ENCODE data around the gene NOXO1. TPM values are rescaled to one million over a fixed set of nuclear protein-coding genes. Genes with fewer than 3 reads are reported as not detected.

NOXO1 gene
- total and polyA plus RNA-seq, 9 of the 15 experiments (the other 6 are each of a cell fraction or from before 2014, with no cell fraction given): not detected

- 0 out of 2 replicates have a peak, but pooled peaks have one; percentile 25 for TF ChIP-seq ZNF282 (CRISPR knock-in tag; IDR thresholded peaks at IDR 0.05)
- peak; percentile 67; the same call in 1 of the 2 replicates for TF ChIP-seq PHF8 (IDR thresholded peaks at IDR 0.05; ENCODE audit: borderline replicate concordance, low read length)
- 0 out of 2 replicates have a peak, but pooled peaks have one; percentile 2 for TF ChIP-seq ZBTB43 (CRISPR knock-in tag; IDR thresholded peaks at IDR 0.05)
- TF ChIP-seq ZKSCAN8 (CRISPR knock-in tag; IDR thresholded peaks at IDR 0.05): no peak
- no peak for TF ChIP-seq REST (IDR thresholded peaks at IDR 0.05; ENCODE audit: borderline replicate concordance)
- peak; percentile 44; the same call in 1 of the 2 replicates for TF ChIP-seq REST (CRISPR knock-in tag; IDR thresholded peaks at IDR 0.05; ENCODE audit: low read depth)
- 0 out of 4 replicates have a peak, but pooled peaks of 1 of the 2 experiments have one; percentile 68 for TF ChIP-seq SIN3A (IDR thresholded peaks at IDR 0.05; ENCODE audit: borderline replicate concordance in 2 of 2, control insufficient read depth in 1 of 2, low read depth in 2 of 2, low read length in 2 of 2)
- TF ChIP-seq ZNF263 (CRISPR knock-in tag; IDR thresholded peaks at IDR 0.05; ENCODE audit: borderline replicate concordance): 0 out of 2 replicates have a peak, but pooled peaks have one; percentile 44
- TF ChIP-seq RFX5 (IDR thresholded peaks at IDR 0.05; ENCODE audit: low read depth, low read length): no peak
- TF ChIP-seq GTF2F1 (IDR thresholded peaks at IDR 0.05; ENCODE audit: low read depth, low read length): no peak
- peak; percentile 68 for TF ChIP-seq L3MBTL2 (IDR thresholded peaks at IDR 0.05)
- TF ChIP-seq IRF1 (CRISPR knock-in tag; IDR thresholded peaks at IDR 0.05; ENCODE audit: borderline replicate concordance): 0 out of 2 replicates have a peak, but pooled peaks have one; percentile 57
- peak; percentile 9 to 26; a peak in 2 of 4 replicates for TF ChIP-seq MAZ (CRISPR knock-in tag; conservative IDR thresholded peaks at IDR 0.05 in 1 of 2, IDR thresholded peaks at IDR 0.05 in 1 of 2)
- peak; percentile 62 for TF ChIP-seq CHD1 (IDR thresholded peaks at IDR 0.05; ENCODE audit: low read length)
- TF ChIP-seq TRIM24 (IDR thresholded peaks at IDR 0.05): no peak
- TF ChIP-seq THRA (IDR thresholded peaks at IDR 0.05): no peak
Measured at GRCh38 chr16:2009164-2009711, 28.0 kb upstream of the NOXO1 start (continued).

Measured in K562 (cell line).